Left ventricle myocardium inferior (tissue), 1 donor: ENCODE measurements around the gene APEH. TPM values are rescaled to one million over a fixed set of nuclear protein-coding genes. Genes with fewer than 3 reads are reported as not detected.

Source experiments
- DNase-seq: peaks from one replicate; pipeline ENCODE4 v3.0.0-alpha.2; 2020
- H3K27ac ChIP-seq: fragments of 200-600 bp; replicated peaks from 2 replicates; pipeline ENCODE4 v1.8.0; 2021
- H3K27me3 ChIP-seq: fragments of 200-600 bp; 2 replicates; pipeline ENCODE4 v1.8.0; 2021; ENCODE audit warnings: low read depth
- H3K36me3 ChIP-seq: fragments of 200-600 bp; 2 replicates; pipeline ENCODE4 v1.8.0; 2021
- H3K4me1 ChIP-seq: fragments of 200-600 bp; 2 replicates; pipeline ENCODE4 v1.8.0; 2021
- H3K4me3 ChIP-seq: fragments of 200-600 bp; 2 replicates; pipeline ENCODE4 v1.8.0; 2021; ENCODE audit warnings: mild to moderate bottlenecking, moderate library complexity
- H3K9me3 ChIP-seq: fragments of 200-600 bp; replicated peaks from 2 replicates; pipeline ENCODE4 v1.8.0; 2021
- intact Hi-C: fragments of 100-400 bp; cut with micrococcal nuclease; formaldehyde crosslinking; loops from one replicate; pipeline ENCODE4 v1.11.0; 2022
- total RNA-seq: library from RNA; stranded (reverse); fragmentation: NEBNext Ultra II Directional; extraction: Animal tissue kit (Norgen Biotek cat#: 25700); gene quantifications from one replicate; pipeline ENCODE4 v1.2.1, GENCODE V29; 2021
- TF ChIP-seq, protein P1 (sequence below): fragments of 200-600 bp; IDR thresholded peaks from 2 replicates; pipeline ENCODE4 v1.8.0; 2021; ENCODE audit warnings: antibody characterized with exemption, mild to moderate bottlenecking, borderline replicate concordance
- donor health status: DM: no; HTN: yes; CAD: no; lungs with severe emphysema.

APEH gene
- total RNA-seq, 1 donor from 2014 or later = 99.0 TPM

DNA sequence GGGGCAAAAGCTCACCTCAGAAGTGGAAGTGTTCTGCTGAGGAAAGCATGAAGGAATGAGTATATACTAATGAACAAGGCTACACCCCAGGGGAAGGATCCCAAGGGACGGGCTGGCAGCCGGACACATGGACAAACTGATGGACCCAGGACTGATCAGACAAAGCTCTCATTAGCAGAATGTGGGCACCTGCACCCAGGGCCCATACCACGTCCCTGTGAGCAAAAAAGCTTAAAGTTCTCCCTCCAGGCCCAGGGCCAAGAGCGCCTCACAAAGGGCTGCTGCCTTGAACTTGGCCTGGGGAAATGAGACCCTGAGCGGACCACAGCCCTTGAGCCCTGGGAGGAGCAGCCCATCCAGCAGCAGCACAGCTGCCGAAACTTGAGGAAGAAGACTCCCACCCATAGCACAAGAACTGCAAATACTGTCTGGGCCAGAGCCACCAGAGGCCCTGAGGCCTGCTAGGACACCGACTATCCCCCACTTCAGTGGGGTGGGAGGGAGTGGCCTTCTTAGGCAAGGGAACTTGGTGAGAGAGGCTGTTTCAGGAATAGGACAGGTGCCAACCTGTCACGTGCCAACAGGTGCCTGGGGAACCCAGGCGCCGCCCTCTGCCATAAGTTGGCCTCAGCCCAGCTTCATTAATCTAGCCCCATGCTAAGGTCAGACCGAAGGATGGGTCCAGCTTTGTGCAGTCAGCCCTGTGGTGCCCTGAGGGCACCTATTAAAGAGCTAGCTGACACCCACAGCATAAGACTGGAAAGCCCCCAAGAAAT, 51.9 kb downstream of the APEH start:
- Histone ChIP-seq H3K9me3 (no peaks in the 10 kb centered on the region), H3K27me3 (no peaks in the 10 kb centered on the region), H3K4me3 (no peak overlapping the region), H3K27ac (peak overlapping the region; percentile 96), H3K4me1 (peaks cover 33% of the 10 kb centered on the region), H3K36me3 (peaks cover 70% of the 10 kb centered on the region)
- DNase-seq = peak; percentile 12
- TF ChIP-seq, protein P1, sequence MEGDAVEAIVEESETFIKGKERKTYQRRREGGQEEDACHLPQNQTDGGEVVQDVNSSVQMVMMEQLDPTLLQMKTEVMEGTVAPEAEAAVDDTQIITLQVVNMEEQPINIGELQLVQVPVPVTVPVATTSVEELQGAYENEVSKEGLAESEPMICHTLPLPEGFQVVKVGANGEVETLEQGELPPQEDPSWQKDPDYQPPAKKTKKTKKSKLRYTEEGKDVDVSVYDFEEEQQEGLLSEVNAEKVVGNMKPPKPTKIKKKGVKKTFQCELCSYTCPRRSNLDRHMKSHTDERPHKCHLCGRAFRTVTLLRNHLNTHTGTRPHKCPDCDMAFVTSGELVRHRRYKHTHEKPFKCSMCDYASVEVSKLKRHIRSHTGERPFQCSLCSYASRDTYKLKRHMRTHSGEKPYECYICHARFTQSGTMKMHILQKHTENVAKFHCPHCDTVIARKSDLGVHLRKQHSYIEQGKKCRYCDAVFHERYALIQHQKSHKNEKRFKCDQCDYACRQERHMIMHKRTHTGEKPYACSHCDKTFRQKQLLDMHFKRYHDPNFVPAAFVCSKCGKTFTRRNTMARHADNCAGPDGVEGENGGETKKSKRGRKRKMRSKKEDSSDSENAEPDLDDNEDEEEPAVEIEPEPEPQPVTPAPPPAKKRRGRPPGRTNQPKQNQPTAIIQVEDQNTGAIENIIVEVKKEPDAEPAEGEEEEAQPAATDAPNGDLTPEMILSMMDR = no peak
- intact Hi-C loops = no loop called here

GRCh38 chr3:49727154-49727923, 53.2 kb downstream of the APEH start:
- H3K36me3 ChIP-seq = peaks cover 70% of the 10 kb centered on the region
- no peaks in the 10 kb centered on the region for H3K9me3 ChIP-seq
- H3K4me3 ChIP-seq = no peak overlapping the region
- peaks cover 27% of the 10 kb centered on the region for H3K4me1 ChIP-seq
- no peaks in the 10 kb centered on the region for H3K27me3 ChIP-seq
- no peak overlapping the region for H3K27ac ChIP-seq
- peak; percentile 14 for DNase-seq
- intact Hi-C loops = no loop called here
- TF ChIP-seq, protein P1 = no peak

- peaks cover 73% of the 10 kb centered on the region for H3K36me3 ChIP-seq
- H3K27me3 ChIP-seq = no peaks in the 10 kb centered on the region
- TF ChIP-seq, protein P1 = no peak
- intact Hi-C loops = no loop called here
- H3K9me3 ChIP-seq = no peaks in the 10 kb centered on the region
- H3K27ac ChIP-seq = no peak overlapping the region
- H3K4me3 ChIP-seq = no peak overlapping the region
- no peak for DNase-seq
- peaks cover 21% of the 10 kb centered on the region for H3K4me1 ChIP-seq
These were observed 53.8 kb downstream of the APEH start for GRCh38 chr3:49727924-49728361.

- Histone ChIP-seq H3K27ac (no peak overlapping the region), H3K27me3 (no peaks in the 10 kb centered on the region), H3K9me3 (no peaks in the 10 kb centered on the region), H3K4me3 (no peak overlapping the region), H3K36me3 (peaks cover 90% of the 10 kb centered on the region), H3K4me1 (peaks cover 8% of the 10 kb centered on the region)
- intact Hi-C loops = no loop called here
- TF ChIP-seq, protein P1 = no peak
- no peak for DNase-seq
These were observed 55.9 kb downstream of the APEH start for GRCh38 chr3:49729966-49730609.

DNA sequence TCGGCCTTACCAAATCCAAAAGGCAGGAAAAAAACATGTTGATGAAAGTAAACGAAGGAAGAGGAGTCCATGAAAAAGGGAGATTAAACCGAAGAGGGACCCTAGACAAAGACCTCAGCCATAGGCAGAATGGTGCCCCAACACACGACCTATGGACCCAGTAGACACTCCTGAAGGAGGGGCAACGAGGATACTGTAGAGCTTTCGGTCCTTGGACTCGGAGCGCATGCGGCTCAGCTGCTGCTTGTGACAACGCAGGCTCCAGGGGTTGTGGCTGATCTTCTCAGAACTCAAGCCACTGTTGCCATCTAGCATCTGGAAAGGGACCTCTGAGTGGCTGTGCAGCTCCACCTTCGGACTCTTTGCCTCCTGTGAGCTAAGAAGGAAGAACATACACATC, 58.4 kb downstream of the APEH start:
- H3K9me3 ChIP-seq = no peaks in the 10 kb centered on the region
- H3K4me1 ChIP-seq = peaks cover 6% of the 10 kb centered on the region
- DNase-seq = no peak
- TF ChIP-seq, protein P1 = no peak
- no peaks in the 10 kb centered on the region for H3K27me3 ChIP-seq
- H3K36me3 ChIP-seq = peaks cover 91% of the 10 kb centered on the region
- H3K4me3 ChIP-seq = no peak overlapping the region
- H3K27ac ChIP-seq = no peak overlapping the region
- intact Hi-C loops = no loop called here
